Mesodermal cell (in vitro differentiated cells): ENCODE measurements around the gene STAU1.
"Not testable (repeated sequence)": the region's sequence is repeated elsewhere in the genome, so short reads cannot be mapped to it uniquely, and the experiment has no call there.

ENCODE experiments used
- H3K27ac ChIP-seq: 2 replicates; pipeline ENCODE4 v1.7.0; 2013; ENCODE audit warnings: mild to moderate bottlenecking, low read depth, low read length, moderate library complexity; ENCODE audit not compliant: severe bottlenecking
- H3K36me3 ChIP-seq: 2 replicates; pipeline ENCODE4 v1.7.1; 2013; ENCODE audit warnings: mild to moderate bottlenecking, low read length, moderate library complexity; ENCODE audit not compliant: control insufficient read depth, insufficient read depth
- H3K4me1 ChIP-seq: one replicate; pipeline ENCODE4 v1.7.1; 2013; ENCODE audit warnings: mild to moderate bottlenecking, low read length; ENCODE audit not compliant: insufficient read depth, control insufficient read depth, poor library complexity, severe bottlenecking
- H3K4me3 ChIP-seq: 2 replicates; pipeline ENCODE4 v1.7.0; 2013; ENCODE audit warnings: low read length, control low read depth, mild to moderate bottlenecking; ENCODE audit not compliant: insufficient read depth, poor library complexity, severe bottlenecking; ENCODE audit errors: extremely low read depth
- H3K9me3 ChIP-seq: 2 replicates; pipeline ENCODE4 v1.7.1; 2013; ENCODE audit warnings: mild to moderate bottlenecking, low read length, moderate library complexity; ENCODE audit not compliant: control insufficient read depth
- WGBS, 2 experiments: methylation state at CpG; one replicate each; pipeline ENCODE4 v1.1.5; 2013; ENCODE audit warnings: missing lambda C conversion rate in 2 of 2; ENCODE audit not compliant: insufficient coverage in 2 of 2; 5-methylcytosine and 5-hydroxymethylcytosine counted together

The STAU1 gene

GRCh38 chr20:49100292-49100691, 87.8 kb downstream of the STAU1 start:
- WGBS, 2 experiments, result 100% methylated on average over 2 to 3 of the region's 5 CpGs
- not testable (repeated sequence) for H3K9me3 ChIP-seq

DNA sequence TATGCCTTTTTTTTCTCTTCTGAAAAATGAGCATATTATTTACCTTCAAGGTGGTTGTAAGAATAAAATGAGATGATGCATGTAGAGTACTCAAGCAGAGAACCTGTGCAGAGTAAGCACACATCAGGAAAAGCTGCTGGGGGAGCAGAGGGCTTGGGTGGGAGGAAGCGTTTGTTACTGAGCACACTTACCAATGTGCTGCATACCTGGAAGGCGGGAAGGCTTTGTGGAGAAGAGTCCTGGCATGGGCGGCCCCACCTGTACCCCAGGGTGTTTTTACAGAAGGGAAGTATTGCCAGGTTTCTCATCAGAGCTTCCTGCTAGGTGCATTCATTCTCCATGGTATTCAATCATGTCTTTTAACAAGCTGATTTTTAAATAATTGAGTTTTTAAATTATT, 89.1 kb downstream of the STAU1 start:
- Histone ChIP-seq H3K4me1 (no peaks in the 10 kb centered on the region), H3K9me3 (no peaks in the 10 kb centered on the region), H3K4me3 (no peak overlapping the region), H3K27ac (no peak overlapping the region), H3K36me3 (peaks cover 90% of the 10 kb centered on the region)
- WGBS, 2 experiments, result 94 to 100% methylated on average over 1 to 2 of the region's 3 CpGs

More at GRCh38 chr20:49100292-49100691, 87.8 kb downstream of the STAU1 start:
- H3K4me3 ChIP-seq, H3K4me1 ChIP-seq, H3K27ac ChIP-seq: not testable (repeated sequence)
- peaks cover 90% of the 10 kb centered on the region for H3K36me3 ChIP-seq

GRCh38 chr20:49098136-49098535, 90.0 kb downstream of the STAU1 start:
- H3K4me3 ChIP-seq, result no peak overlapping the region
- H3K9me3 ChIP-seq, result no peaks in the 10 kb centered on the region
- WGBS, 2 experiments, result 100% methylated on average over 2 of the region's 4 CpGs
- no peaks in the 10 kb centered on the region for H3K4me1 ChIP-seq
- no peak overlapping the region for H3K27ac ChIP-seq
- H3K36me3 ChIP-seq, result peaks cover 90% of the 10 kb centered on the region

- no peak overlapping the region for H3K4me3 ChIP-seq
- no peaks in the 10 kb centered on the region for H3K4me1 ChIP-seq
- H3K27ac ChIP-seq, result no peak overlapping the region
- no peaks in the 10 kb centered on the region for H3K9me3 ChIP-seq
- 95 to 100% methylated on average over 7 of the region's 7 CpGs for WGBS, 2 experiments
- peaks cover 90% of the 10 kb centered on the region for H3K36me3 ChIP-seq
Measured at GRCh38 chr20:49097159-49097558, 91.0 kb downstream of the STAU1 start.

- no peak overlapping the region for H3K4me3 ChIP-seq
- H3K27ac ChIP-seq, result no peak overlapping the region
- H3K36me3 ChIP-seq, result peaks cover 90% of the 10 kb centered on the region
- 99 to 100% methylated on average over 5 to 7 of the region's 7 CpGs for WGBS, 2 experiments
- H3K4me1 ChIP-seq, result no peaks in the 10 kb centered on the region
- H3K9me3 ChIP-seq, result no peaks in the 10 kb centered on the region
Measured at GRCh38 chr20:49096203-49096730, 91.9 kb downstream of the STAU1 start.

- peaks cover 95% of the 10 kb centered on the region for H3K36me3 ChIP-seq
- no peaks in the 10 kb centered on the region for H3K9me3 ChIP-seq
- no CpG with 5 or more reads among the region's 1 CpG for WGBS, 2 experiments
- H3K27ac ChIP-seq, result no peak overlapping the region
- no peak overlapping the region for H3K4me3 ChIP-seq
- no peaks in the 10 kb centered on the region for H3K4me1 ChIP-seq
Measured at GRCh38 chr20:49091762-49092161, 96.4 kb downstream of the STAU1 start.

DNA sequence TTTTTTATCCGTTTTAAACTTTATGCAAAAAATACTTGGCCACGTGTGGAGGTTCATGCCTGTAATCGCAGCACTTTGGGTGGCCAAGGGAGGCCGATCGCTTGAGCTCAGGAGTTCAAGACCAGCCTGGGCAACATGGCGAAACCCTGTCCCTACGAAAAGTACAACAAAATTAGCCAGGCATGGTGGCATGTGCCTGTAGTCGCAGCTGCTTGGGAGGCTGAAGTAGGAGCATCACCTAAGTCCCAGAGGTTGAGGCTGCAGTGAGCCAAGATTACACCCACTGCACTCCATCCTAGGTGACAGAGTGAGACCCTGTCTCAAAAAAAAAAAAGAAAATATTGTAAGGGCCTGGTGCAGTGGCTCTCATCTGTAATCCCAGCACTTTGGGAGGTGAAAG, 97.0 kb downstream of the STAU1 start:
- H3K9me3 ChIP-seq, result no peaks in the 10 kb centered on the region
- peaks cover 96% of the 10 kb centered on the region for H3K36me3 ChIP-seq
- H3K27ac ChIP-seq, result no peak overlapping the region
- no peak overlapping the region for H3K4me3 ChIP-seq
- no peaks in the 10 kb centered on the region for H3K4me1 ChIP-seq
- WGBS, 2 experiments, result 97 to 99% methylated on average over 7 to 8 of the region's 8 CpGs

- 100% methylated on average over 7 to 10 of the region's 12 CpGs for WGBS, 2 experiments
- not testable (repeated sequence) for H3K4me1 ChIP-seq, H3K4me3 ChIP-seq, H3K9me3 ChIP-seq, H3K27ac ChIP-seq
- peaks cover 90% of the 10 kb centered on the region for H3K36me3 ChIP-seq
Measured at GRCh38 chr20:49082295-49082694, 105.8 kb downstream of the STAU1 start.

GRCh38 chr20:49078310-49078709, 109.8 kb downstream of the STAU1 start:
- Histone ChIP-seq H3K27ac (no peak overlapping the region), H3K4me3 (no peak overlapping the region), H3K9me3 (no peaks in the 10 kb centered on the region), H3K36me3 (peaks cover 90% of the 10 kb centered on the region), H3K4me1 (no peaks in the 10 kb centered on the region)
- no CpG with 5 or more reads among the region's 3 CpGs for WGBS, 2 experiments

GRCh38 chr20:49074521-49074920, 113.6 kb downstream of the STAU1 start:
- 86% methylated on average over 1 of the region's 2 CpGs; no CpG with 5 or more reads in 1 of the 2 experiments for WGBS, 2 experiments
- no peaks in the 10 kb centered on the region for H3K9me3 ChIP-seq
- peaks cover 87% of the 10 kb centered on the region for H3K36me3 ChIP-seq
- no peak overlapping the region for H3K4me3 ChIP-seq
- H3K4me1 ChIP-seq, result no peaks in the 10 kb centered on the region
- H3K27ac ChIP-seq, result no peak overlapping the region
